Stimulated activated effector memory CD8-positive, alpha-beta T cell treated with anti-CD3 and anti-CD28 coated beads, Interleukin-12 subunit alpha, Interleukin-12 subunit beta, amount 100 ng/mL, for 72 hours (primary cell): ENCODE measurements around the gene GJA9.

Experiments
- ATAC-seq: fragments of 150-1000 bp; cut with Tn5 transposase; 2 replicates; pipeline ENCODE4 v1.10.0; 2021
- DNase-seq, 2 donors: peaks; one replicate each; pipeline ENCODE4 v3.0.0; 2021 to 2022; ENCODE audit warnings: low spot score in 2 of 2
- H3K27ac Mint-ChIP-seq: one replicate; pipeline ENCODE4 v1.8.0; 2022; ENCODE audit warnings: mild to moderate bottlenecking, mixed read lengths
- H3K36me3 Mint-ChIP-seq: one replicate; pipeline ENCODE4 v1.8.0; 2022; ENCODE audit warnings: mild to moderate bottlenecking, mixed read lengths
- H3K4me1 Mint-ChIP-seq: one replicate; pipeline ENCODE4 v1.8.0; 2022; ENCODE audit warnings: mixed read lengths
- H3K4me3 Mint-ChIP-seq: one replicate; pipeline ENCODE4 v1.8.0; 2022; ENCODE audit warnings: mild to moderate bottlenecking, mixed read lengths
- H3K9me3 Mint-ChIP-seq: one replicate; pipeline ENCODE4 v1.8.0; 2022; ENCODE audit warnings: mixed read lengths

GJA9 gene

DNA sequence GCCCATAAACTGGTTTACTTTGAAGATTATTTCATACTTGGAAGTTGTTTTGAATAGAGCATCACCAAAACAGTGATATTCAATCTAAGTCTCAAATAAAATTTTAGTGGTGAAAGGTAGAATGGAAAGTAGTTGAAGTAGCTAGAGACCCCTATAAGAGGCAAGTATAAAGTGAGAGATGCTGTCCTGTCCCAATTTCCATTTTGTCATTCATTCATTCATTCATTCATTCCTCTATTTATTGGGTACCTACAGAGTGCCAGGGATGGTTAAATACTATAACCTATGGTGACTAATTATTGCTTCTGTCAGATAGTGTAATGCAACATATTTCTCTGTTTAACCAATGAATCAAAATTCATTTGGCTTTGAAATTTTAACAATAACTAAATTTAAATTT lies 54.5 kb downstream of the GJA9 start:
- no peak for DNase-seq
- no peak for ATAC-seq
- no peaks in the 10 kb centered on the region for H3K36me3 Mint-ChIP-seq
- no peaks in the 10 kb centered on the region for H3K4me1 Mint-ChIP-seq
- no peaks in the 10 kb centered on the region for H3K9me3 Mint-ChIP-seq
- no peak overlapping the region for H3K4me3 Mint-ChIP-seq
- no peak overlapping the region for H3K27ac Mint-ChIP-seq

DNA sequence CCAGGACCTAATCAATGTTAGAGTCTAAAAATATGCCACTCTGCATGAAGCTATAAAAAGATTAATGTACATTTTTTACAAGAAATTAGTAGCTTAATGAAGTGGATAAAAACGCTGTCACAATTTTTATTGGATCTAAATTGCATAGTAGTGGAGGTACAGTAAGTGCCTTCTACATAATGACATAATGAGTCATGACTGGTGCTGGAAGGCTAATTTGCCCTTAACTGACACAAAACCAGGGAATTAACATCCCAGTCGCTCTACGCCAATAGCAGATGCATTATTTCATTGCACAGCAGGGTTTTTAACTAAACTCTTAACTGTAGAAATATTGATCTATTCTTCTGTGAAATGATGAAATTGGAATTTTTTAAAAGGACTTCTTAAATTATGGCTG lies 55.1 kb downstream of the GJA9 start:
- H3K27ac Mint-ChIP-seq, result no peak overlapping the region
- H3K4me3 Mint-ChIP-seq, result no peak overlapping the region
- ATAC-seq (no peak), DNase-seq (no peak)
- H3K9me3 Mint-ChIP-seq, result no peaks in the 10 kb centered on the region
- H3K4me1 Mint-ChIP-seq, result no peaks in the 10 kb centered on the region
- no peaks in the 10 kb centered on the region for H3K36me3 Mint-ChIP-seq
